GM20000 (cell line): ENCODE results near the gene FAXDC2.

Experiments used
- DNase-seq: peaks from one replicate; pipeline ENCODE4 v3.0.0; 2012; ENCODE audit warnings: low spot score
- TF ChIP-seq, protein P1 (sequence below): IDR thresholded peaks from 2 replicates; pipeline ENCODE4 v1.5.1; 2012; ENCODE audit warnings: mild to moderate bottlenecking, control low read depth; ENCODE audit errors: extremely low read depth, missing control alignments

Gene FAXDC2

DNA sequence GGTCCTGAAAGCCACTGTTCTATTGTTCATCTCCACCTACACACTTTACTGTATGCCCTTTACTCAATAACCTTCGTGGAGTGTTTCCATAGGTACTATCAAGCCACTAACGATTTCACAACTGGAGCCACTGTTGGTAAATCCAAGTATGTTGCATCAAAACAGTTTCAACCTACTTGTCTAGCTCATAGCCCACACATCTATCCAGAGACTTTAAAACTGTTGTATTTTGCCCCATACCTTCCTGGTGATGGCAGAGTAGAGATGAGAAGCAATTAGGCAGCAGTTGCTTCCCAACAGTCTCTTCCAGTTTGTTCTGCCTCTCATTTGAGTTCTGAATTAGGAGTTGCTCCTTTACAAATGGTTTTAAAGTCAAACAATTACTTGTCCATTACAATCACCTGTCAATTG lies 607 bp downstream of the FAXDC2 start:
- TF ChIP-seq, protein P1, sequence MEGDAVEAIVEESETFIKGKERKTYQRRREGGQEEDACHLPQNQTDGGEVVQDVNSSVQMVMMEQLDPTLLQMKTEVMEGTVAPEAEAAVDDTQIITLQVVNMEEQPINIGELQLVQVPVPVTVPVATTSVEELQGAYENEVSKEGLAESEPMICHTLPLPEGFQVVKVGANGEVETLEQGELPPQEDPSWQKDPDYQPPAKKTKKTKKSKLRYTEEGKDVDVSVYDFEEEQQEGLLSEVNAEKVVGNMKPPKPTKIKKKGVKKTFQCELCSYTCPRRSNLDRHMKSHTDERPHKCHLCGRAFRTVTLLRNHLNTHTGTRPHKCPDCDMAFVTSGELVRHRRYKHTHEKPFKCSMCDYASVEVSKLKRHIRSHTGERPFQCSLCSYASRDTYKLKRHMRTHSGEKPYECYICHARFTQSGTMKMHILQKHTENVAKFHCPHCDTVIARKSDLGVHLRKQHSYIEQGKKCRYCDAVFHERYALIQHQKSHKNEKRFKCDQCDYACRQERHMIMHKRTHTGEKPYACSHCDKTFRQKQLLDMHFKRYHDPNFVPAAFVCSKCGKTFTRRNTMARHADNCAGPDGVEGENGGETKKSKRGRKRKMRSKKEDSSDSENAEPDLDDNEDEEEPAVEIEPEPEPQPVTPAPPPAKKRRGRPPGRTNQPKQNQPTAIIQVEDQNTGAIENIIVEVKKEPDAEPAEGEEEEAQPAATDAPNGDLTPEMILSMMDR = no peak
- DNase-seq = no peak

DNA sequence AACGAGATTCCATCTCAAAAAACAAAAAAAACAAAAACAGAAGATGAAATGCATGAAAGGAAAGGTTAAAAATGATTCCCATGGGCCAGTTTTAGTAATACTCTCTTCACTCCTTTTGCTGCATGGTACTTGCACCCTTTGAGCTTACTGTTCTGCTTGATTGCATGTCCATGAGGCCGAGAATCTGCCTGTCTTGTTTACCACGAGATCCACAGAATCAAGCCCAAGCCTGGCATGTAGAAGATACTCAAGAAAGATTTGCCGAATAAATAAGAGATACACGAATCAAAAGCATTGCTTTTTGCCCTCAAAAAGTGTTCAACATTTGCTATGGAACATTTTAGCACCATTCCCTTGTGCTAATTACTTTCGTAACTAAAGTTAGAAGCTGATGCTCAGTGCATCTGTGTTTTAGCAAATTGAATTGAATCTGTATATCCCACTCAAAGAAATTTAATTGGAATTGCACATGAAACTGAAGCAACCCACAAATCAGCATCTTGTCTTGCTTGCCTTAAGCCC lies 1.1 kb downstream of the FAXDC2 start:
- TF ChIP-seq, protein P1 = no peak
- no peak for DNase-seq

DNA sequence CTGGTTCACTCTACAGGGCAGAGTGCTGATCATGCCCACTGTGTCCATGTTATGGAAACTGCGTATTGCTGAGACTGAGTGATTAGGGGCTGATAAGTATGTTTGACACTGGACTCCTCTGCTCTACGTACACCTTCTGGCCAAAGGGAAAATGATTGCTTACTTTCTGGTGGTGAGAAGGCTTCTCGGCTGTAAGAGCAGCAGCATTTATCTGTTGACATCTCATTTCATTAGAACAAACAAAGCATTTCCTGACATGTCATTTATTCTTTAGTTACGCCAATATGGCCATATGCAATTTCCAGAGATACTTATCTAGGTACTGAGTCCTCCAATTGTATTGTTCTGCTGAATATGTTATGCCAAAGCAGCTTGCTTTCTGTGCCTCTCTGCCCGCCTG lies 5.6 kb downstream of the FAXDC2 start:
- no peak for DNase-seq

DNA sequence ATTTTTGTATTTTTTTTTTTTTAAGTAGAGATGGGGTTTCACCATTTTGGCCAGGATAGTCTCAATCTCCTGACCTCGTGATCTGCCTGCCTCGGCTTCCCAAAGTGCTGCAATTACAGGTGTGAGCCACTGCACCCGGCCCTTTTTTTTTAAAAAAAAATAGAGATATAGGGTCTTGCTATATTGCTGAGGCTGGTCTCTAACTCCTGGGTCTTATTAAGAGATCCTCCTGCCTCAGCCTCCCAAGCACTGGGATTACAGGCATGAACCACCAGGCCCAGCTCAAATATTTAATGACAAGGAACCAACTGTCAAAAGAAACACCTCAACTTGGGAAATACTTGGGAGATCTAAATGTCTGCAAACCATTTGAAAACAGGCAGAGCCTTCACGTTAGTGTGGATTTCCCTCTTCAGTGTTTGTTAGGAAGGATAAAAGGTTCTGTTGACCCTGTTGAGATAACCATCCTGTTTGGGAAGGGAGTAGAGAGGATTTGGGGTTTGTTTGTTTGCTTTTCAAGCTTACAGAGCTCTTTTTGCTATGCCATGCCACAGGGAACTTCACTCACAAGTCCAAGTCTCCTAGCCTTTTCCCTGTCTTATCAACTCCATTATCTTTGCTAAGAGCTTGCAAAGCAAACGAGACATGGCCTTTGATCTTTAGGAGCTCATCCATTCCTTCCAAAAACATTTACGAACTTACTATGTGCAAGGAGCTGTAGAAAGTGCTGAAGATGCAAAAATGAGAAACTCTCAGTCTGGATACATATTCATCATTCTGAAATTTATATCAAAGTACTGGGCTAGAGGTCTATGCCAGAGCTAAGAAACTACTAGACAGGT lies 7.5 kb downstream of the FAXDC2 start:
- DNase-seq = no peak
- TF ChIP-seq, protein P1 = no peak

More for the DNA sequence above, 5.6 kb downstream of the FAXDC2 start:
- TF ChIP-seq, protein P1 = no peak

DNA sequence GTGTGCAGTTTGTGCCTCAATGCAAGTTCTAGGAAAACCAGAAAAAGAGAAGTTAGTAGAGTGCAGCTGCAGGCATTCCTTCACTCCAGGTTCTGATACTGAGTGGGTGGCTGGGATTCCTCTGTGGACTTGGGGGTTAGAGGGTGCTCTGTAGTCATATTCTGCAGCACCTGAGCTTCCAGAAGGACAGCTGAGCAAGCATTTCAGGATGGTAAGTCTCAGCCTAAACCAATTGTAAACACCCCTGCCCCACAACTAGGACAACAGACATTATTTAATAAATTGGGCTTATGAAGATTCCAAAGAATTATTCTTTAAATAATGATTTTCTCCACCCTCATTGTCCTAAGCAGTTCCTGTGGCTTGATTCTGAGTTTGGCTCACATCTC lies 9.1 kb downstream of the FAXDC2 start:
- no peak for DNase-seq
- TF ChIP-seq, protein P1 = no peak

DNA sequence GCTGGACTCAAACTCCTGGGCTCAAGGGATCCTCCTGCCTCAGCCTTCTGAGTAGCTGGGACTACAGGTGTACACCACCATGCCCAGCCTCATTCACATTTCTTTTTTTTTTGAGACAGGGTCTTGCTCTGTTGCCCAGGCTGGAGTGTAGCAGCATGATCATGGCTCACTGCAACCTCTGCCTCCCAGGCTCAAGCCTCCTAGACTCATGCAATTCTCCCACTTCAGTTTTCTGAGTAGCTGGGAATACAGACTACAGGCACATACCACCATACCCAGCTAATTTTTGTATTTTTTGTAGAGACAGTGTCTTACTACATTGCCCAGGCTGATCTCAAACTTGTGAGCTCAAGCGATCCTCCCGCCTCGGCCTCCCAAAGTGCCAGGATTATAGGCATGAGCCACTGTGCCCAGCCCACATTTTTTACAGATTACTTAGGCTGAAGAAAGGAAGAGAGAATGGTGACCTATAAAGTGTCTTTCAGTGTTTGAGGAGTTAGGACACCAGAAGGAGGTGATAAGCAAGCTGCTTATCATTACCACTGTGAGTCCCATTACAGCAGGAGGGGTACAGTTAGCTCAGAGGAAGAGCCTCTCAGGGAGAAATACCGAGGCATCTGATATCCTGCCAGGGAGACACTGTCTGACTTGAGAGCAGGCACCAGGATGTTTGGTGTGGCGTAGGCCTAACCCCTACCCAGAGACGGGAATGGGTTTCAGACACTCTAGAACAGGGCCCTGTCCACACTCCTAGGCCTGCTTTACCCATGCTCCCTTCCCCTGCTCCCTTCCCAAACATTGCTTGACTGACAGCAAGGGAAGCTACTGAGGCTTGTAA lies 9.7 kb downstream of the FAXDC2 start:
- TF ChIP-seq, protein P1 = no peak
- no peak for DNase-seq
